ENCODE results near the gene CACTIN. TPM values are rescaled to one million over a fixed set of nuclear protein-coding genes. Genes with fewer than 3 reads are reported as not detected.
A peak's percentile ranks its signal among the peaks of the same experiment; 100 is the strongest.

CACTIN gene
- 13.0 TPM for polyA plus RNA-seq (2013)

- no peaks in the 10 kb centered on the region for H3K9me3 ChIP-seq (ENCODE audit: control extremely low read depth in 1 of 5, control insufficient read depth in 4 of 5, insufficient read depth in 2 of 5, low read depth in 1 of 5, low read length in 4 of 5)
- ChIA-PET CTCF (interaction anchor here (0.7 kb wide), 1 partner anchor 86 kb away, joined by 3 read pairs; no protein-coding TSS in a partner anchor), POLR2A (no interaction called here)
- H3K4me3 ChIP-seq (ENCODE audit: control insufficient read depth in 1 of 7, extremely low read depth in 1 of 7, insufficient read depth in 4 of 7, low read depth in 2 of 7, low read length in 6 of 7) = peak within 1 kb of the TSS; percentile 82 to 100 (median 94)
- H3K4me1 ChIP-seq (ENCODE audit: control extremely low read depth in 1 of 4, control insufficient read depth in 4 of 4, insufficient read depth in 4 of 4, low read length in 3 of 4) = peaks cover 5 to 23% (median 20%) of the 10 kb centered on the region in 4 experiments
- WGBS (ENCODE audit: insufficient coverage) = 0% methylated on average over 77 of the region's 80 CpGs
- peaks cover 0 to 25% (median 12%) of the 10 kb centered on the region in 4 experiments for H3K36me3 ChIP-seq (ENCODE audit: control insufficient read depth in 4 of 4, insufficient read depth in 4 of 4, low read length in 3 of 4)
- DNase-seq = peak; percentile 98 to 99 (median 99)
- H3K27me3 ChIP-seq (replicated peaks in 2 of 5; ENCODE audit: control insufficient read depth in 4 of 5, insufficient read depth in 5 of 5, low read length in 4 of 5) = no peaks in the 10 kb centered on the region
- H3K27ac ChIP-seq (ENCODE audit: insufficient read depth in 1 of 2, low read depth in 1 of 2, low read length in 2 of 2, poor library complexity in 1 of 2, severe bottlenecking in 2 of 2) = peak within 1 kb of the TSS; percentile 87 to 92
Measured at GRCh38 chr19:3626473-3627350, at the start of gene CACTIN. CACTIN (minus strand) TSS chr19:3626790; CDS start chr19:3626762, 28 bp downstream.

- Histone ChIP-seq H3K9me3 (ENCODE audit: control extremely low read depth in 1 of 5, control insufficient read depth in 4 of 5, insufficient read depth in 2 of 5, low read depth in 1 of 5, low read length in 4 of 5) (no peaks in the 10 kb centered on the region), H3K27ac (ENCODE audit: insufficient read depth in 1 of 2, low read depth in 1 of 2, low read length in 2 of 2, poor library complexity in 1 of 2, severe bottlenecking in 2 of 2) (no peak overlapping the region), H3K36me3 (ENCODE audit: control insufficient read depth in 4 of 4, insufficient read depth in 4 of 4, low read length in 3 of 4) (peaks cover 0 to 6% (median 1%) of the 10 kb centered on the region in 4 experiments), H3K27me3 (replicated peaks in 2 of 5; ENCODE audit: control insufficient read depth in 4 of 5, insufficient read depth in 5 of 5, low read length in 4 of 5) (no peaks in the 10 kb centered on the region), H3K4me1 (ENCODE audit: control extremely low read depth in 1 of 4, control insufficient read depth in 4 of 4, insufficient read depth in 4 of 4, low read length in 3 of 4) (peaks cover 0 to 40% (median 34%) of the 10 kb centered on the region in 4 experiments), H3K4me3 (ENCODE audit: control insufficient read depth in 1 of 7, extremely low read depth in 1 of 7, insufficient read depth in 4 of 7, low read depth in 2 of 7, low read length in 6 of 7) (no peak overlapping the region)
- ChIA-PET CTCF (interaction anchor here (0.8 to 1.3 kb wide), 4 partner anchors 13 to 168 kb away, joined by 3 to 5 read pairs (median 4); no protein-coding TSS in a partner anchor), POLR2A (no interaction called here)
- WGBS (ENCODE audit: insufficient coverage) = 98% methylated on average over 11 of the region's 13 CpGs
- DNase-seq = no peak
Measured at GRCh38 chr19:3674784-3675543, 48.4 kb upstream of the CACTIN start.

GRCh38 chr19:3673506-3674439, 47.2 kb upstream of the CACTIN start:
- Histone ChIP-seq H3K4me3 (ENCODE audit: control insufficient read depth in 1 of 7, extremely low read depth in 1 of 7, insufficient read depth in 4 of 7, low read depth in 2 of 7, low read length in 6 of 7) (no peak overlapping the region), H3K4me1 (ENCODE audit: control extremely low read depth in 1 of 4, control insufficient read depth in 4 of 4, insufficient read depth in 4 of 4, low read length in 3 of 4) (peaks cover 0 to 49% (median 45%) of the 10 kb centered on the region in 4 experiments), H3K9me3 (ENCODE audit: control extremely low read depth in 1 of 5, control insufficient read depth in 4 of 5, insufficient read depth in 2 of 5, low read depth in 1 of 5, low read length in 4 of 5) (no peaks in the 10 kb centered on the region), H3K27me3 (replicated peaks in 2 of 5; ENCODE audit: control insufficient read depth in 4 of 5, insufficient read depth in 5 of 5, low read length in 4 of 5) (no peaks in the 10 kb centered on the region), H3K36me3 (ENCODE audit: control insufficient read depth in 4 of 4, insufficient read depth in 4 of 4, low read length in 3 of 4) (peaks cover 0 to 3% (median 0%) of the 10 kb centered on the region in 4 experiments), H3K27ac (ENCODE audit: insufficient read depth in 1 of 2, low read depth in 1 of 2, low read length in 2 of 2, poor library complexity in 1 of 2, severe bottlenecking in 2 of 2) (no peak overlapping the region)
- ChIA-PET POLR2A (interaction anchor here (0.5 to 0.6 kb wide), 2 partner anchors 117 to 194 kb away, joined by 3 to 5 read pairs; no protein-coding TSS in a partner anchor), CTCF (interaction anchor here (0.8 to 1.3 kb wide), 3 partner anchors 14 to 167 kb away, joined by 3 to 5 read pairs (median 3); no protein-coding TSS in a partner anchor)
- 96% methylated on average over 30 of the region's 34 CpGs for WGBS (ENCODE audit: insufficient coverage)
- DNase-seq = no peak

- POLR2A ChIA-PET = no interaction called here
- CTCF ChIA-PET = interaction anchor here (1.5 to 1.7 kb wide), 2 partner anchors 13 to 18 kb away, joined by 4 to 8 read pairs; no protein-coding TSS in a partner anchor
- 90% methylated on average over 7 of the region's 13 CpGs for WGBS (ENCODE audit: insufficient coverage)
- no peaks in the 10 kb centered on the region for H3K9me3 ChIP-seq (ENCODE audit: control extremely low read depth in 1 of 5, control insufficient read depth in 4 of 5, insufficient read depth in 2 of 5, low read depth in 1 of 5, low read length in 4 of 5)
- H3K4me1 ChIP-seq (ENCODE audit: control extremely low read depth in 1 of 4, control insufficient read depth in 4 of 4, insufficient read depth in 4 of 4, low read length in 3 of 4) = peaks cover 0 to 52% (median 46%) of the 10 kb centered on the region in 4 experiments
- DNase-seq = no peak
- peaks cover 0 to 3% (median 0%) of the 10 kb centered on the region in 4 experiments for H3K36me3 ChIP-seq (ENCODE audit: control insufficient read depth in 4 of 4, insufficient read depth in 4 of 4, low read length in 3 of 4)
- no peaks in the 10 kb centered on the region for H3K27me3 ChIP-seq (replicated peaks in 2 of 5; ENCODE audit: control insufficient read depth in 4 of 5, insufficient read depth in 5 of 5, low read length in 4 of 5)
- no peak overlapping the region for H3K27ac ChIP-seq (ENCODE audit: insufficient read depth in 1 of 2, low read depth in 1 of 2, low read length in 2 of 2, poor library complexity in 1 of 2, severe bottlenecking in 2 of 2)
- H3K4me3 ChIP-seq (ENCODE audit: control insufficient read depth in 1 of 7, extremely low read depth in 1 of 7, insufficient read depth in 4 of 7, low read depth in 2 of 7, low read length in 6 of 7) = no peak overlapping the region
Measured at GRCh38 chr19:3672993-3673392, 46.4 kb upstream of the CACTIN start.

GRCh38 chr19:3672575-3672948, 46.0 kb upstream of the CACTIN start:
- peaks cover 0 to 57% (median 46%) of the 10 kb centered on the region in 4 experiments for H3K4me1 ChIP-seq (ENCODE audit: control extremely low read depth in 1 of 4, control insufficient read depth in 4 of 4, insufficient read depth in 4 of 4, low read length in 3 of 4)
- H3K27me3 ChIP-seq (replicated peaks in 2 of 5; ENCODE audit: control insufficient read depth in 4 of 5, insufficient read depth in 5 of 5, low read length in 4 of 5) = no peaks in the 10 kb centered on the region
- H3K36me3 ChIP-seq (ENCODE audit: control insufficient read depth in 4 of 4, insufficient read depth in 4 of 4, low read length in 3 of 4) = peaks cover 0 to 3% (median 0%) of the 10 kb centered on the region in 4 experiments
- WGBS (ENCODE audit: insufficient coverage) = 82% methylated on average over 6 of the region's 8 CpGs
- peak overlapping the region in 2 of 7 experiments; percentile 70 to 76 for H3K4me3 ChIP-seq (ENCODE audit: control insufficient read depth in 1 of 7, extremely low read depth in 1 of 7, insufficient read depth in 4 of 7, low read depth in 2 of 7, low read length in 6 of 7)
- ChIA-PET POLR2A (interaction anchor here (0.6 kb wide), 1 partner anchor 84 kb away, joined by 3 read pairs; no protein-coding TSS in a partner anchor), CTCF (interaction anchor here (1.4 to 1.9 kb wide), 5 partner anchors 14 to 86 kb away, joined by 4 to 8 read pairs (median 4); partner anchors contain the start of gene PIP5K1C)
- peak overlapping the region in 1 of 2 experiments; percentile 86 for H3K27ac ChIP-seq (ENCODE audit: insufficient read depth in 1 of 2, low read depth in 1 of 2, low read length in 2 of 2, poor library complexity in 1 of 2, severe bottlenecking in 2 of 2)
- no peaks in the 10 kb centered on the region for H3K9me3 ChIP-seq (ENCODE audit: control extremely low read depth in 1 of 5, control insufficient read depth in 4 of 5, insufficient read depth in 2 of 5, low read depth in 1 of 5, low read length in 4 of 5)
- no peak for DNase-seq
